Measurements from ENCODE around the gene SCN8A. TPM values are rescaled to one million over a fixed set of nuclear protein-coding genes. Genes with fewer than 3 reads are reported as not detected.

SCN8A gene
- total and polyA plus RNA-seq, 2 experiments from 2014 or later = 4.6 to 23.9 TPM

GRCh38 chr12:51744235-51744634 lies 153.2 kb downstream of the SCN8A start:
- Histone ChIP-seq H3K36me3 (ENCODE audit: insufficient read depth) (peaks cover 6% of the 10 kb centered on the region), H3K27me3 (ENCODE audit: insufficient read depth) (no peaks in the 10 kb centered on the region), H2AFZ (no peak overlapping the region), H3K79me2 (replicated peaks; ENCODE audit: insufficient read depth) (no peaks in the 10 kb centered on the region), H3K9me2 (ENCODE audit: insufficient read depth) (no peaks in the 10 kb centered on the region), H3K4me1 (ENCODE audit: insufficient read depth) (no peaks in the 10 kb centered on the region), H3K4me2 (no peak overlapping the region), H4K20me1 (replicated peaks; ENCODE audit: insufficient read depth) (peaks cover 7% of the 10 kb centered on the region; the same call in 1 of the 2 replicates), H3K4me3 (no peak overlapping the region), H3K27ac (ENCODE audit: low read depth) (no peak overlapping the region), H3F3A (replicated peaks; ENCODE audit: low read depth) (no peaks in the 10 kb centered on the region)
- ATAC-seq (no peak), DNase-seq (ENCODE audit: low spot score) (no peak)
- H3K4me1 Mint-ChIP-seq = no peaks in the 10 kb centered on the region
- H3K9me3 Mint-ChIP-seq = no peaks in the 10 kb centered on the region
- no peak for TF ChIP-seq CTCF (conservative IDR thresholded peaks at IDR 0.05; ENCODE audit: low read depth in 2 of 2)
- no peak for TF ChIP-seq EZH2 (IDR thresholded peaks at IDR 0.05; ENCODE audit: low read depth, unreplicated experiment)
- no peak for TF ChIP-seq NANOG (IDR thresholded peaks at IDR 0.05; ENCODE audit: borderline replicate concordance)
- TF ChIP-seq, protein P1, sequence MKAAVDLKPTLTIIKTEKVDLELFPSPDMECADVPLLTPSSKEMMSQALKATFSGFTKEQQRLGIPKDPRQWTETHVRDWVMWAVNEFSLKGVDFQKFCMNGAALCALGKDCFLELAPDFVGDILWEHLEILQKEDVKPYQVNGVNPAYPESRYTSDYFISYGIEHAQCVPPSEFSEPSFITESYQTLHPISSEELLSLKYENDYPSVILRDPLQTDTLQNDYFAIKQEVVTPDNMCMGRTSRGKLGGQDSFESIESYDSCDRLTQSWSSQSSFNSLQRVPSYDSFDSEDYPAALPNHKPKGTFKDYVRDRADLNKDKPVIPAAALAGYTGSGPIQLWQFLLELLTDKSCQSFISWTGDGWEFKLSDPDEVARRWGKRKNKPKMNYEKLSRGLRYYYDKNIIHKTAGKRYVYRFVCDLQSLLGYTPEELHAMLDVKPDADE (IDR thresholded peaks at IDR 0.05) = no peak
- TF ChIP-seq, protein P2, sequence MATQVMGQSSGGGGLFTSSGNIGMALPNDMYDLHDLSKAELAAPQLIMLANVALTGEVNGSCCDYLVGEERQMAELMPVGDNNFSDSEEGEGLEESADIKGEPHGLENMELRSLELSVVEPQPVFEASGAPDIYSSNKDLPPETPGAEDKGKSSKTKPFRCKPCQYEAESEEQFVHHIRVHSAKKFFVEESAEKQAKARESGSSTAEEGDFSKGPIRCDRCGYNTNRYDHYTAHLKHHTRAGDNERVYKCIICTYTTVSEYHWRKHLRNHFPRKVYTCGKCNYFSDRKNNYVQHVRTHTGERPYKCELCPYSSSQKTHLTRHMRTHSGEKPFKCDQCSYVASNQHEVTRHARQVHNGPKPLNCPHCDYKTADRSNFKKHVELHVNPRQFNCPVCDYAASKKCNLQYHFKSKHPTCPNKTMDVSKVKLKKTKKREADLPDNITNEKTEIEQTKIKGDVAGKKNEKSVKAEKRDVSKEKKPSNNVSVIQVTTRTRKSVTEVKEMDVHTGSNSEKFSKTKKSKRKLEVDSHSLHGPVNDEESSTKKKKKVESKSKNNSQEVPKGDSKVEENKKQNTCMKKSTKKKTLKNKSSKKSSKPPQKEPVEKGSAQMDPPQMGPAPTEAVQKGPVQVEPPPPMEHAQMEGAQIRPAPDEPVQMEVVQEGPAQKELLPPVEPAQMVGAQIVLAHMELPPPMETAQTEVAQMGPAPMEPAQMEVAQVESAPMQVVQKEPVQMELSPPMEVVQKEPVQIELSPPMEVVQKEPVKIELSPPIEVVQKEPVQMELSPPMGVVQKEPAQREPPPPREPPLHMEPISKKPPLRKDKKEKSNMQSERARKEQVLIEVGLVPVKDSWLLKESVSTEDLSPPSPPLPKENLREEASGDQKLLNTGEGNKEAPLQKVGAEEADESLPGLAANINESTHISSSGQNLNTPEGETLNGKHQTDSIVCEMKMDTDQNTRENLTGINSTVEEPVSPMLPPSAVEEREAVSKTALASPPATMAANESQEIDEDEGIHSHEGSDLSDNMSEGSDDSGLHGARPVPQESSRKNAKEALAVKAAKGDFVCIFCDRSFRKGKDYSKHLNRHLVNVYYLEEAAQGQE (IDR thresholded peaks at IDR 0.05; ENCODE audit: unreplicated experiment) = no peak
- no peak for TF ChIP-seq ZNF114 (CRISPR knock-in tag; IDR thresholded peaks at IDR 0.05)
- TF ChIP-seq, protein P3, sequence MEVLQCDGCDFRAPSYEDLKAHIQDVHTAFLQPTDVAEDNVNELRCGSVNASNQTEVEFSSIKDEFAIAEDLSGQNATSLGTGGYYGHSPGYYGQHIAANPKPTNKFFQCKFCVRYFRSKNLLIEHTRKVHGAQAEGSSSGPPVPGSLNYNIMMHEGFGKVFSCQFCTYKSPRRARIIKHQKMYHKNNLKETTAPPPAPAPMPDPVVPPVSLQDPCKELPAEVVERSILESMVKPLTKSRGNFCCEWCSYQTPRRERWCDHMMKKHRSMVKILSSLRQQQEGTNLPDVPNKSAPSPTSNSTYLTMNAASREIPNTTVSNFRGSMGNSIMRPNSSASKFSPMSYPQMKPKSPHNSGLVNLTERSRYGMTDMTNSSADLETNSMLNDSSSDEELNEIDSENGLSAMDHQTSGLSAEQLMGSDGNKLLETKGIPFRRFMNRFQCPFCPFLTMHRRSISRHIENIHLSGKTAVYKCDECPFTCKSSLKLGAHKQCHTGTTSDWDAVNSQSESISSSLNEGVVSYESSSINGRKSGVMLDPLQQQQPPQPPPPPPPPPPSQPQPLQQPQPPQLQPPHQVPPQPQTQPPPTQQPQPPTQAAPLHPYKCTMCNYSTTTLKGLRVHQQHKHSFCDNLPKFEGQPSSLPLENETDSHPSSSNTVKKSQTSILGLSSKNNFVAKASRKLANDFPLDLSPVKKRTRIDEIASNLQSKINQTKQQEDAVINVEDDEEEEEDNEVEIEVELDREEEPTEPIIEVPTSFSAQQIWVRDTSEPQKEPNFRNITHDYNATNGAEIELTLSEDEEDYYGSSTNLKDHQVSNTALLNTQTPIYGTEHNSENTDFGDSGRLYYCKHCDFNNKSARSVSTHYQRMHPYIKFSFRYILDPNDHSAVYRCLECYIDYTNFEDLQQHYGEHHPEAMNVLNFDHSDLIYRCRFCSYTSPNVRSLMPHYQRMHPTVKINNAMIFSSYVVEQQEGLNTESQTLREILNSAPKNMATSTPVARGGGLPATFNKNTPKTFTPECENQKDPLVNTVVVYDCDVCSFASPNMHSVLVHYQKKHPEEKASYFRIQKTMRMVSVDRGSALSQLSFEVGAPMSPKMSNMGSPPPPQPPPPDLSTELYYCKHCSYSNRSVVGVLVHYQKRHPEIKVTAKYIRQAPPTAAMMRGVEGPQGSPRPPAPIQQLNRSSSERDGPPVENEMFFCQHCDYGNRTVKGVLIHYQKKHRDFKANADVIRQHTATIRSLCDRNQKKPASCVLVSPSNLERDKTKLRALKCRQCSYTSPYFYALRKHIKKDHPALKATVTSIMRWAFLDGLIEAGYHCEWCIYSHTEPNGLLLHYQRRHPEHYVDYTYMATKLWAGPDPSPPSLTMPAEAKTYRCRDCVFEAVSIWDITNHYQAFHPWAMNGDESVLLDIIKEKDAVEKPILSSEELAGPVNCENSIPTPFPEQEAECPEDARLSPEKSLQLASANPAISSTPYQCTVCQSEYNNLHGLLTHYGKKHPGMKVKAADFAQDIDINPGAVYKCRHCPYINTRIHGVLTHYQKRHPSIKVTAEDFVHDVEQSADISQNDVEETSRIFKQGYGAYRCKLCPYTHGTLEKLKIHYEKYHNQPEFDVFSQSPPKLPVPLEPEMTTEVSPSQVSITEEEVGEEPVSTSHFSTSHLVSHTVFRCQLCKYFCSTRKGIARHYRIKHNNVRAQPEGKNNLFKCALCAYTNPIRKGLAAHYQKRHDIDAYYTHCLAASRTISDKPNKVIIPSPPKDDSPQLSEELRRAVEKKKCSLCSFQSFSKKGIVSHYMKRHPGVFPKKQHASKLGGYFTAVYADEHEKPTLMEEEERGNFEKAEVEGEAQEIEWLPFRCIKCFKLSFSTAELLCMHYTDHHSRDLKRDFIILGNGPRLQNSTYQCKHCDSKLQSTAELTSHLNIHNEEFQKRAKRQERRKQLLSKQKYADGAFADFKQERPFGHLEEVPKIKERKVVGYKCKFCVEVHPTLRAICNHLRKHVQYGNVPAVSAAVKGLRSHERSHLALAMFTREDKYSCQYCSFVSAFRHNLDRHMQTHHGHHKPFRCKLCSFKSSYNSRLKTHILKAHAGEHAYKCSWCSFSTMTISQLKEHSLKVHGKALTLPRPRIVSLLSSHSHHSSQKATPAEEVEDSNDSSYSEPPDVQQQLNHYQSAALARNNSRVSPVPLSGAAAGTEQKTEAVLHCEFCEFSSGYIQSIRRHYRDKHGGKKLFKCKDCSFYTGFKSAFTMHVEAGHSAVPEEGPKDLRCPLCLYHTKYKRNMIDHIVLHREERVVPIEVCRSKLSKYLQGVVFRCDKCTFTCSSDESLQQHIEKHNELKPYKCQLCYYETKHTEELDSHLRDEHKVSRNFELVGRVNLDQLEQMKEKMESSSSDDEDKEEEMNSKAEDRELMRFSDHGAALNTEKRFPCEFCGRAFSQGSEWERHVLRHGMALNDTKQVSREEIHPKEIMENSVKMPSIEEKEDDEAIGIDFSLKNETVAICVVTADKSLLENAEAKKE (CRISPR knock-in tag; IDR thresholded peaks at IDR 0.05) = no peak
- TF ChIP-seq ZNF331 (CRISPR knock-in tag; IDR thresholded peaks at IDR 0.05; ENCODE audit: low read depth) = no peak
- no peak for TF ChIP-seq EZH2phosphoT487 (IDR thresholded peaks at IDR 0.05; ENCODE audit: unreplicated experiment)
- TF ChIP-seq STAT1 (IDR thresholded peaks at IDR 0.05; ENCODE audit: unreplicated experiment) = no peak
- no peak for TF ChIP-seq POLR2AphosphoS5 (IDR thresholded peaks at IDR 0.05; ENCODE audit: low read depth)
- no peak for TF ChIP-seq CREB1 (CRISPR knock-in tag; IDR thresholded peaks at IDR 0.05; ENCODE audit: low read depth)
- TF ChIP-seq JUNB (IDR thresholded peaks at IDR 0.05; ENCODE audit: unreplicated experiment) = no peak
- peaks cover 13% of the 10 kb centered on the region for H3K36me3 Mint-ChIP-seq (ENCODE audit: low read depth)
- H3K27me3 Mint-ChIP-seq (ENCODE audit: insufficient read depth, low read depth, poor library complexity) = no peaks in the 10 kb centered on the region
- H3K4me3 Mint-ChIP-seq = no peak overlapping the region
- H3K27ac Mint-ChIP-seq = no peak overlapping the region

Measured in GM23338 (cell line).